GM10266 (cell line): Measurements from ENCODE around the gene LRRC4B.
A peak's percentile ranks its signal among the peaks of the same experiment; 100 is the strongest.

ENCODE experiments used
- DNase-seq: peaks from one replicate; pipeline ENCODE4 v3.0.0; 2012; ENCODE audit errors: extremely low spot score
- CTCF ChIP-seq: IDR thresholded peaks from 2 replicates; pipeline ENCODE4 v1.5.1; 2012; ENCODE audit warnings: mild to moderate bottlenecking, low read depth; ENCODE audit not compliant: control insufficient read depth, insufficient read depth; ENCODE audit errors: missing control alignments

Gene LRRC4B

GRCh38 chr19:50505856-50506611 is 62.2 kb downstream of the LRRC4B start:
- TF ChIP-seq CTCF, result no peak
- no peak for DNase-seq

- no peak for DNase-seq
- TF ChIP-seq CTCF, result no peak
These were observed 66.4 kb downstream of the LRRC4B start for GRCh38 chr19:50501568-50502475.

- no peak for TF ChIP-seq CTCF
- no peak for DNase-seq
These were observed 67.1 kb downstream of the LRRC4B start for GRCh38 chr19:50501186-50501567.

GRCh38 chr19:50500753-50501151 is 67.5 kb downstream of the LRRC4B start:
- TF ChIP-seq CTCF, result no peak
- DNase-seq, result no peak

- DNase-seq, result peak; percentile 74
- peak; percentile 11 for TF ChIP-seq CTCF
These were observed 68.0 kb downstream of the LRRC4B start for GRCh38 chr19:50500060-50500752.

- no peak for DNase-seq
- no peak for TF ChIP-seq CTCF
These were observed 69.8 kb downstream of the LRRC4B start for GRCh38 chr19:50498219-50499056.
